Measurements from ENCODE around the gene SLC12A6. TPM values are rescaled to one million over a fixed set of nuclear protein-coding genes. Genes with fewer than 3 reads are reported as not detected.

Gene SLC12A6
- total RNA-seq, 2 donors from 2014 or later, result 58.3 to 82.9 TPM

- Histone ChIP-seq H3K4me3 (no peak overlapping the region), H3K9me3 (no peaks in the 10 kb centered on the region), H3K27ac (no peak overlapping the region), H3K36me3 (no peaks in the 10 kb centered on the region), H3K4me1 (ENCODE audit: control insufficient read depth in 1 of 2, low read depth in 2 of 2) (peaks cover 0 to 2% of the 10 kb centered on the region in 2 donors), H3K27me3 (replicated peaks; ENCODE audit: insufficient read depth) (no peaks in the 10 kb centered on the region)
- DNase-seq (ENCODE audit: low spot score), result no peak
- ATAC-seq (ENCODE audit: insufficient number of reproducible peaks, low FRiP score, low read depth), result no peak
- TF ChIP-seq CTCF (IDR thresholded peaks at IDR 0.05), result no peak
Observed at GRCh38 chr15:34188711-34189110, 148.9 kb downstream of the SLC12A6 start.

DNA sequence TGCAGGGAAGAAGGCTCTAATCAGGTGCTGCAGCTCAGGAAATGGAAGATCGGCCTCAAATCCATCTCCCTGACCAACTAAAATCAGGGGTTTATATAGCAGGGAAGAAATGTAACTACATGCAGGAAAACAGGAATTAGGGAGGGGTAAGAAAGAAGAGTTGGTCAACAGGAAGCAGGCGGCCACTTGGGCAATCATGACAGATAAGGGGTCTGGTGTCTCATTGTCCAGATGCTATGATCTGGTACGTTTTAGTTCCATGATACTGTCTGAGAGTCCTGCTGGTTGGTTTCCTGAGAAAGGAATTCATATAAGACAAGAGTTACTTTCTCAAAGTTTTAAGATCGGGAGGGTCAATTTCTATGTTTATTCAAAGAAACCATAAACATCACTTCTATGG is 151.9 kb downstream of the SLC12A6 start:
- Histone ChIP-seq H3K36me3 (no peaks in the 10 kb centered on the region), H3K27me3 (replicated peaks; ENCODE audit: insufficient read depth) (no peaks in the 10 kb centered on the region), H3K9me3 (no peaks in the 10 kb centered on the region), H3K4me1 (ENCODE audit: control insufficient read depth in 1 of 2, low read depth in 2 of 2) (peaks cover 0 to 16% of the 10 kb centered on the region in 2 donors), H3K4me3 (no peak overlapping the region), H3K27ac (no peak overlapping the region)
- ATAC-seq (ENCODE audit: insufficient number of reproducible peaks, low FRiP score, low read depth), result no peak
- no peak for DNase-seq (ENCODE audit: low spot score)
- TF ChIP-seq CTCF (IDR thresholded peaks at IDR 0.05), result no peak

DNA sequence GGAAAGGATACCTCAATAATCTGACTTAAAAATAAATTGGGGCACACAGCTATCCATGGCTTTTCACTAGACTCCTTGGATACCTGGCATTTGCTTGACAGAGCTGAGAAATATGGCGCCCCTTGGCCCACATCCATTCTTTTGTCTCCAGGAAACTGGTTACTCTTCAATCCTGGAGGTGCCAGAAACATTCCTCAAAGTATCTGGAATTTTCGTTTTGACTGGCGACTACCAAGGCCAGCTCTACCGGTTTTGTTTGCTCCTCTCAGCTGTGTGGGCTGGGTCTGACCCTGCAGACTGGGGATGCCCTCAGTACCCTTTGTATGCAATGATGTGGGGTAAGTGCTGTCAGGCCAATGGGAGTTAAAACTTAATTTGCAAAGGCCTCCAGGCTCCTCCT is 154.6 kb downstream of the SLC12A6 start:
- no peak for TF ChIP-seq CTCF (IDR thresholded peaks at IDR 0.05)
- no peak for ATAC-seq (ENCODE audit: insufficient number of reproducible peaks, low FRiP score, low read depth)
- no peaks in the 10 kb centered on the region for H3K36me3 ChIP-seq

More for the DNA sequence above, 154.6 kb downstream of the SLC12A6 start:
- no peak overlapping the region for H3K4me3 ChIP-seq
- H3K27ac ChIP-seq, result no peak overlapping the region
- H3K9me3 ChIP-seq, result no peaks in the 10 kb centered on the region
- no peak for DNase-seq (ENCODE audit: low spot score)
- no peaks in the 10 kb centered on the region for H3K27me3 ChIP-seq (replicated peaks; ENCODE audit: insufficient read depth)
- H3K4me1 ChIP-seq (ENCODE audit: control insufficient read depth in 1 of 2, low read depth in 2 of 2), result peaks cover 0 to 14% of the 10 kb centered on the region in 2 donors

Other genes starting within 250 kb of the SLC12A6 start
- 10 to 100 TPM; 38.0 to 49.0 TPM for gene EMC7, start 235.9 kb downstream of the SLC12A6 start, total RNA-seq
- gene PGBD4, start 235.7 kb downstream of the SLC12A6 start, total RNA-seq, result 1 to 10 TPM in 1 of 2 donors, under 1 TPM in 1; 0.27 to 1.2 TPM
- 10 to 100 TPM; 61.9 to 93.8 TPM for gene KATNBL1, start 127.7 kb downstream of the SLC12A6 start, total RNA-seq
- 100 to 1,000 TPM; 107 to 113 TPM for gene EMC4, start 112.8 kb downstream of the SLC12A6 start, total RNA-seq
- gene NOP10, start 5.4 kb upstream of the SLC12A6 start, total RNA-seq, result 10 to 100 TPM; 28.9 to 88.8 TPM
- gene NUTM1, start 5.5 kb upstream of the SLC12A6 start, total RNA-seq, result not detected
- gene LPCAT4, start 29.4 kb upstream of the SLC12A6 start, total RNA-seq, result 10 to 100 TPM; 13.1 to 20.0 TPM
- 100 to 1,000 TPM in 1 of 2 donors, 10 to 100 TPM in 1; 48.6 to 104 TPM for gene GOLGA8A, start 100.0 kb upstream of the SLC12A6 start, total RNA-seq
- gene GOLGA8B, start 245.9 kb upstream of the SLC12A6 start, total RNA-seq, result 100 to 1,000 TPM; 146 to 184 TPM

Measured in thoracic aorta (tissue), 2 donors.